Endometrium (tissue), 2 donors: Measurements from ENCODE around the gene N4BP2.
"Not testable (repeated sequence)": the region's sequence is repeated elsewhere in the genome, so short reads cannot be mapped to it uniquely, and the experiment has no call there.

Source experiments
- FAIRE-seq: peaks from 2 replicates; lab custom pipeline; 2012; peaks lifted over from hg19 to GRCh38; lab: Jason Lieb, UNC
- donor health status: control.
- donor health status: control.

N4BP2 gene

GRCh38 chr4:40087799-40088366 lies 31.2 kb downstream of the N4BP2 start:
- FAIRE-seq = no peak

GRCh38 chr4:40093400-40093799 lies 36.8 kb downstream of the N4BP2 start:
- not testable (repeated sequence) for FAIRE-seq

- no peak for FAIRE-seq
Observed at GRCh38 chr4:40099010-40099409, 42.4 kb downstream of the N4BP2 start.

GRCh38 chr4:40107150-40107549 lies 50.5 kb downstream of the N4BP2 start:
- FAIRE-seq = not testable (repeated sequence)

DNA sequence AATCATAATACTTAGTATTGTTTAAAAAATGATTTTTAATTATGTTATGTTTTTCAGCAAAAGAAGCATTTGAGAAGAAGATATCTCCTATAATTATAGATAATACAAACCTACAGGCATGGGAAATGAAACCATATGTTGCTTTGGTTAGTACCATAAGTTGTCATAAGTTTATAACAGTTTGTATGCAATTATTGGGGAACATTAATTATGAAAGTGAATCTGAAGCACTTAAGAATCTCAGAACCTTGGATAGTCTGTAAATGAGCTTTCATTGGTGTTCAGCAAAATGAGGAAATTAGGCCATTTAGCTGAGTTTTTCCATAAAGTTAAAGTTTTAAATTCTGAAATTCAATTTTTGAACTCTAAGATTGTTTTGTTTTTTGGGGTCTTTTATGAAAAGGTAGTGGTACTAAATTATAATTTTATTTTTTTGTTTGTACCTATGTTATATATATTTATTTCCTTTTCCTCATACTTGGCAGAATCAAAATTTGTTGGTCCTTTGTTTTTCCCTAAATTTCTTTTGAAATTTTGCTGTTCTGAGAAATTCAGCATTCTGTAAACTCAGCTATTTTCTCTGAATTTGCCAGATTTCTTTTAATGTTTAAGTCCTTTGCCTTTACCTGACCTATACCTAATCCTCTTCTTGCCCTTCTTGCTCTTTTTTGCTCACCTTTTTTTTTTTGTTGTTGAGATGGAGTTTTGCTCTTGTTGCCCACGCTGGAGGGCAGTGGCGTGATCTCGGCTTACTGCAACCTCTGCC lies 55.6 kb downstream of the N4BP2 start:
- no peak for FAIRE-seq

GRCh38 chr4:40114206-40114605 lies 57.6 kb downstream of the N4BP2 start:
- no peak for FAIRE-seq

GRCh38 chr4:40118861-40119260 lies 62.2 kb downstream of the N4BP2 start:
- no peak for FAIRE-seq

GRCh38 chr4:40119344-40119743 lies 62.7 kb downstream of the N4BP2 start:
- FAIRE-seq = no peak

GRCh38 chr4:40121515-40121914 lies 64.9 kb downstream of the N4BP2 start:
- FAIRE-seq = no peak

DNA sequence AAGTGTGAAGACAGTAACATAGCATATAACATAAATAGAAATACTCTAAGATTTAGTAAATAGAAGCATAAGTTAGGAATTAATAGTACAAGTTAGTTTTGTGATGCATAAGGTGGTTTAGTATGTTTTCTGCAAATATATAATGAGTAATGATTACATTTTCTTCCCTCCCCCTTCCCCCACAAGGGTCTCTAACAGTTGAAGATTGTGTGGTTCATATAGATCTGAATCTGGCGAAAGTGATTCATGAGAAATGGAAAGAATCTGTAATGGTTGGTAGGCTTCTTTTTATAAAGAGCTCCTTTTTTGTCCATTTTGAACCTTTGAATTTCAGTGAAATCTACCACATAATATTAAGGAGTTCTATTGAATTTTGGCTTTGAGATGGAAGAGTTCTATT lies 66.3 kb downstream of the N4BP2 start:
- FAIRE-seq = no peak

GRCh38 chr4:40124690-40125089 lies 68.0 kb downstream of the N4BP2 start:
- FAIRE-seq = no peak

- FAIRE-seq = no peak
Observed at GRCh38 chr4:40130401-40131036, 73.9 kb downstream of the N4BP2 start.

DNA sequence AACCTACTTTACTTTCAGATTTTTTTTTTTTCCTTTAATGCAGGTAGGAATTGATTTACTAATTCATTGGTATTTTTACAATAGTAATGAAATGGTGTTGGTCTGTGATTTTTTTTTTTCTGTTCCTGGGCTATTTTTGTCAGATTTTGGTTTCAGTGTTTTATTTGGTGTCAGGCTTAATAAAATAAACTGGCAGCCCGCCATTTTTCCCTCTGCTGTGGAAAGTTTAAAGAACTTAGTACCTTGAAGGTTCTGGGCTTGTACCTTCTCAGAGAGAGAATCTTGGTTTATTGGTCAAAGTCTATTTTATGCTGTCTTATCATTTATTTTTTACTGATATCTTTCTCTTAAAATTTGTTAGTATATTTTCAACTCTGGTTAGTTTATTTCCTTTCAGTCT lies 76.2 kb downstream of the N4BP2 start:
- FAIRE-seq = peak; percentile 57

DNA sequence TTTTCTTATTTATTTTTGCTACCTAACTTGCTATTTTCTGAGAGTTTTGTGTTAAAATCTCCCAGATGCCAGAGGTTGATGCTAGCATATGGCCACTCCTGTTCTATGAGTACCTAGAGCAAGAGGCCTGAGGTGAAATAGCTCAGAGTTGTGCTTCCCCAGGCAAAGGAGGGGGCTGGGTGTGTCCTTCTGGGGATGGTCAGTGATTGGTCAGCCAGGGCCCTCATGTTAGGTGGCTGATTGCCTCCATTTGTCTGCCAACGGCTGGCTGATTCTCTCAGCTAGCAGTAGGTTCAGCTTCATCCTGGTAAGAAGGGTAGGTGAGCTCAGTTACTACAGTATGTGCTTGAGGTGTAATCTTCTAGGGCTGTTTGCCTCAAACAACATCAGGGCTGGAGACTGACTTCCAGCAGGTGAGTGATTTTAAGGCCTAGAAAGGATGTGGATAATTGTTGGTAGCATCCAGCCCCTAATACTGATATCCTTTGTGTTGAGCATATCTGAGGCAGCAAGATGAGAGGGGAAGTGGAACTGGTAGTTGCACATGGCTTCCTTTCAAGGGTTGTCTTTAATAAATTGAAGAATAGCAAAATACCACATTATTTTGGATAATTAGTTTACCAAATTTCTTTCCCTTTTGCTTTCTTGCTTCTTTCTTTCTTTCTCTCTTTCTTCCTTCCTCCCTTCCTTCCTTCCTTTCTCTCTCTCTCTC lies 77.7 kb downstream of the N4BP2 start:
- FAIRE-seq = no peak

DNA sequence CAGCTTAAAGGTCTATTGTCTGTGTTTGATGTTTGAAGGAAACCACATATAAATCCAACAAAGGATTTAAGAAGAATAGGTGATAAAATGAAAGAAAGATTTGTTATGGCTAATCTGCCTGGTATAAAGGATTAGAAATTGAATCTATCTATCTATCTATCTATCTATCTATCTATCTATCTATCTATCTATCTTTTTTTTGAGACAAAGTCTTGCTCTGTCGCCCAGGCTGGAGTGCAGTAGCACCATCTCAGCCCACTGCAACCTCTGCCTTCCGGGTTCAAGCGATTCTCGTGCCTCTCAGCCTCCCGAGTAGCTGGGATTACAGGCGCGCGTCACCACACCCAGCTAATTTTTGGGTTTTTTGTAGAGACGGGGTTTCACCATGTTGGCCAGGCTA lies 79.6 kb downstream of the N4BP2 start:
- not testable (repeated sequence) for FAIRE-seq

- no peak for FAIRE-seq
Observed at GRCh38 chr4:40140196-40140595, 83.5 kb downstream of the N4BP2 start.

DNA sequence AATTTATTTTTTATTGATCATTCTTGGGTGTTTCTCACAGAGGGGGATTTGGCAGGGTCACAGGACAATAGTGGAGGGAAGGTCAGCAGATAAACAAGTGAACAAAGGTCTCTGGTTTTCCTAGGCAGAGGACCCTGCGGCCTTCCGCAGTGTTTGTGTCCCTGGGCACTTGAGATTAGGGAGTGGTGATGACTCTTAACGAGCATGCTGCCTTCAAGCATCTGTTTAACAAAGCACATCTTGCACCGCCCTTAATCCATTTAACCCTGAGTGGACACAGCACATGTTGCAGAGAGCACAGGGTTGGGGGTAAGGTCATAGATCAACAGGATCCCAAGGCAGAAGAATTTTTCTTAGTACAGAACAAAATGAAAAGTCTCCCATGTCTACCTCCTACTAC lies 83.9 kb downstream of the N4BP2 start:
- FAIRE-seq = not testable (repeated sequence)

DNA sequence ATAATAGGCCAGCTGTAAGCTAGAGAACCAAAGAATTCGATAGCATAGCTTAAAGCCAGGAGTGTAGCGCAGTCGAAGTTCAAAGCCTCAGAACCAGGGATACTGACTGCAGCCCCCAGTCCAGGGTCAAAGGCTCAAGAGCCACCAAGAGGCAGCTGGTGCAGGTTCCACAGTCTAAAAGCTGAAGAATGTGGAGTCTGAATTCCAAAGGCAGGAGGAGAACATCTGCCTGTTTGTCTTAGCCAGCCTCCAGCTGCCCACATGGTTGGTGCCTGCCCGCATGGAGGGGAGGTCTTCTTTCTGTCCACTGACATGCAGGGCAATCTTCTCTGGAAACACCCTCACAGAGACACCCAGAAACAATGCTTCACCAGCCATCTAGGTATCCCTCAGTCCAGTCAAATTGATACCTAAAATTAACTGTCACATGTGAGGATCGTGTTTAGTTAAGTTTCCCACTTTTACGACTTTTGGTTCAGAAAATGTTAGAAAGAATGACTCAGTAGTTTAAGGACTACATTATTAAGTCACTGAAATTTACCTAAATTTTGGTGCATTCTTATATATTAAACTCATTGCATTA lies 87.4 kb downstream of the N4BP2 start:
- no peak for FAIRE-seq

GRCh38 chr4:40144716-40145115 lies 88.1 kb downstream of the N4BP2 start:
- no peak for FAIRE-seq

DNA sequence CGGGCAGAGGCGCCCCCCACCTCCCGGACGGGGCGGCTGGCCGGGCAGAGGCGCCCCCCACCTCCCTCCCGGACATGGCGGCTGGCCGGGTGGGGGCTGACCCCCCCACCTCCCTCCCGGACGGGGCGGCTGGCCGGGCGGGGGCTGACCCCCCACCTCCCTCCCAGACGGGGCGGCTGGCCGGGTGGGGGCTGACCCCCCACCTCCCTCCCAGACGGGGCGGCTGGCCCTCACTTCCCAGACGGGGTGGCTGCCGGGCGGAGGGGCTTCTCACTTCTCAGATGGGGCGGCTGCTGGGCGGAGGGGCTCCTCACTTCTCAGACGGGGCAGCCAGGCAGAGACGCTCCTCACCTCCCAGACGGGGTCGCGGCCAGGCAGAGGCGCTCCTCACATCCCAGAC lies 90.8 kb downstream of the N4BP2 start:
- not testable (repeated sequence) for FAIRE-seq

GRCh38 chr4:40149960-40150385 lies 93.3 kb downstream of the N4BP2 start:
- peak; percentile 71 for FAIRE-seq

DNA sequence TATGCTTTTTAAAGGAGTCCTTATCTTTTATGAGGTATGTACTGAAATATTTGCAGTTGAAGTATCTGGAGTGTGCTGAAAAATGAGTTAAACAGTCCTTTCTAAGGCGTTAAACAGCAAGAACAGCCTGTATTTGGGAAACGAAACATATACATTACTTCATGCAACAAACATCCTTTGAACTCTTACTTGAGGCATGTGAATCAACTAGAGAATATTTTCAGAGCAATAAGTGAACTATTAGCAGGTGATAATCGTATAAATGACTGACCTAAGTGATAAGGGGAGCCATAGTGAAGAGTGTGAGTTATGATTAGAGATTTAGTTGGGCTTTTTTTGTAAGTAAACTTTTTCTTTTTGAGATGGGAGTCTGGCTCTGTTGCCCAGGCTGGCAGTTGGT lies 94.3 kb downstream of the N4BP2 start:
- no peak for FAIRE-seq
